OCI-M2 (cell line): ENCODE data around the gene KRT77.
"Not testable (repeated sequence)": the region's sequence is repeated elsewhere in the genome, so short reads cannot be mapped to it uniquely, and the experiment has no call there.

Experiments
- DNase-seq: peaks from one replicate; lab custom pipeline; 2025; ENCODE audit not compliant: unreplicated experiment; lab: John Stamatoyannopoulos, UW

Gene KRT77

GRCh38 chr12:52703424-52703823, at the start of gene KRT77:
Gene KRT77 (minus strand): TSS chr12:52703524. CDS start chr12:52703434, 90 bp downstream.
- DNase-seq = no peak

GRCh38 chr12:52752516-52752915, 49.2 kb upstream of the KRT77 start:
- no peak for DNase-seq

- DNase-seq = no peak
These were observed 48.5 kb upstream of the KRT77 start for GRCh38 chr12:52751795-52752194.

GRCh38 chr12:52750532-52750931, 47.2 kb upstream of the KRT77 start:
- DNase-seq = not testable (repeated sequence)

- no peak for DNase-seq
These were observed 46.5 kb upstream of the KRT77 start for GRCh38 chr12:52749827-52750226.

- DNase-seq = no peak
These were observed 45.3 kb upstream of the KRT77 start for GRCh38 chr12:52748578-52748977.

- no peak for DNase-seq
These were observed 42.2 kb upstream of the KRT77 start for GRCh38 chr12:52745554-52745953.

GRCh38 chr12:52744493-52745156, 41.3 kb upstream of the KRT77 start:
- DNase-seq = no peak

GRCh38 chr12:52742822-52743457, 39.6 kb upstream of the KRT77 start:
- no peak for DNase-seq

GRCh38 chr12:52742196-52742580, 38.9 kb upstream of the KRT77 start:
- no peak for DNase-seq

- DNase-seq = no peak
These were observed 38.3 kb upstream of the KRT77 start for GRCh38 chr12:52741375-52742195.

- DNase-seq = no peak
These were observed 37.3 kb upstream of the KRT77 start for GRCh38 chr12:52740584-52740983.

- no peak for DNase-seq
These were observed 36.6 kb upstream of the KRT77 start for GRCh38 chr12:52739963-52740362.

- no peak for DNase-seq
These were observed 32.7 kb upstream of the KRT77 start for GRCh38 chr12:52735816-52736632.

GRCh38 chr12:52735106-52735505, 31.8 kb upstream of the KRT77 start:
- no peak for DNase-seq

- no peak for DNase-seq
These were observed 27.5 kb upstream of the KRT77 start for GRCh38 chr12:52730793-52731192.

GRCh38 chr12:52730383-52730782, 27.1 kb upstream of the KRT77 start:
- DNase-seq = no peak

- no peak for DNase-seq
These were observed 25.8 kb upstream of the KRT77 start for GRCh38 chr12:52729147-52729546.

- no peak for DNase-seq
These were observed 25.1 kb upstream of the KRT77 start for GRCh38 chr12:52728374-52728773.

- no peak for DNase-seq
These were observed 23.7 kb upstream of the KRT77 start for GRCh38 chr12:52727037-52727436.

- DNase-seq = no peak
These were observed 23.1 kb upstream of the KRT77 start for GRCh38 chr12:52726451-52726850.
